Keratinocyte (primary cell): ENCODE data around the gene GLCE.

Experiments
- CTCF ChIP-seq, 3 experiments: IDR thresholded peaks in 1 of 3; conservative IDR thresholded peaks in 1 of 3; optimal IDR thresholded peaks in 1 of 3; 2 replicates in 2 of 3; 3 replicates in 1 of 3; pipeline versions ENCODE3 to v1.5.1; 2011; ENCODE audit warnings: low read length in 3 of 3, mild to moderate bottlenecking in 3 of 3, moderate library complexity in 2 of 3, control low read depth in 1 of 3, inconsistent platforms in 1 of 3; ENCODE audit not compliant: insufficient read depth in 2 of 3; ENCODE audit errors: extremely low read depth in 1 of 3
- EZH2 ChIP-seq: IDR thresholded peaks from one replicate; pipeline ENCODE4 v1.6.1; 2012; ENCODE audit warnings: inconsistent platforms, mild to moderate bottlenecking, low read length, moderate library complexity

GRCh38 chr15:69290346-69291164 lies 130.1 kb downstream of the GLCE start:
- TF ChIP-seq CTCF (optimal IDR thresholded peaks at IDR 0.05 in 1 of 3, IDR thresholded peaks at IDR 0.05 in 1 of 3, conservative IDR thresholded peaks at IDR 0.05 in 1 of 3; ENCODE audit: extremely low read depth in 1 of 3, insufficient read depth in 2 of 3, low read length in 3 of 3) (no peak), EZH2 (no peak)
